NCI-H748 treated with DMSO at 0.1 percent for 48 hours (cell line): ENCODE data around the gene SIN3A.
"Not testable (repeated sequence)": the region's sequence is repeated elsewhere in the genome, so short reads cannot be mapped to it uniquely, and the experiment has no call there.

Source experiments
- DNase-seq: peaks from one replicate; lab custom pipeline; 2025; lab: John Stamatoyannopoulos, UW

SIN3A gene

DNA sequence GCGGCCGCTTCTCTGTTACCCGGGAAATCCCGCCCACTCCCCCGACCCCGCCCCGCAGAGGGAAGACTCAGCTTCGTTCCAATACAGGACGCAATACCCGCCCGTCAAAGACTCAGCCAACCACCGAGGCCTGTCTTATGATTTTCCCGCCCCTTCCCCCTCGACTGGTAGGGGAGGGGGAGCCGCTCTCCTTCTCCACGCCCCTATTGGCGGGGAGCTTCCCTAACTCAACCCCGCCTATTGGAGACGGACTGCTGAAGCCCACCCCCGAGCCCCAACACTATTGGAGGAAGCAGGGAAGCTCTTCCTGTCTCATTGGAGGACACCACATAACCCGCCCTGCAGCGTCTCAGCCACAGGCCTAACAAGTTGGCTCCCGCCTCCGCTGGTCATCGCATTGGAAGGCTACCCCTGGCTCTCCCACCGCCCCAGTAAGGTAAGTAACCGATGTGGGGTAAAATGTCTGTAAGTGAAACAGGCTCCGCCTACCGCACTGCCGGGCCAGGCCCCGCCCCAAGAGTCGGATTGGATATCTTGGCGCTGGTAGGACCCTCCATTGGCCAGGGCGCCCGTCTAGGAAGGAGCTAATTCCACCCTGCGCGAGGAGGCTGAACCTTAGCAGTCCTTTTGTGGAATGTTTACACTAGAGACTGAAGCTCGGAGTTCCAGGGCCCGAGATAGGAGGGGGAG, at the start of gene SIN3A:
Gene SIN3A (minus strand): TSS at position 17 of the 690 bp plus-strand sequence. CDS start 21,315 bp downstream, outside the sequence.
- peak; percentile 99 for DNase-seq

DNA sequence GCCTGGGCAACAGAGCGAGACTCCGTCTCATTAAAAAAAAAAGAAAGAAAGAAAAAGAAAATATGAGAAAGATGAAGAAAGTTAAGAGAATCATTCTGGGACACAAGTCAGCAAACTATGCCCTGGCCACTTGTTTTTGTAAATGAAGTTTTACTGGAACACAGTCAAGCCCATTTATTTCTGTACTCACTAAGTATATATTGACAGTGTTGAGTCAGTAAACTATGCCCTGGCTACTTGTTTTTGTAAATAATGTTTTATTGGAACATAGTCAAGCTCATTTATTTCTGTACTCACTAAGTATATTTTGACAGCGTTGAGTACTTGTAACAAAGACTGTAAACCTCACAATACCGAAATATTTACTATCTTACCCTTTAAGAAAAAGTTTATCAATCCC, 42.2 kb upstream of the SIN3A start:
- no peak for DNase-seq

DNA sequence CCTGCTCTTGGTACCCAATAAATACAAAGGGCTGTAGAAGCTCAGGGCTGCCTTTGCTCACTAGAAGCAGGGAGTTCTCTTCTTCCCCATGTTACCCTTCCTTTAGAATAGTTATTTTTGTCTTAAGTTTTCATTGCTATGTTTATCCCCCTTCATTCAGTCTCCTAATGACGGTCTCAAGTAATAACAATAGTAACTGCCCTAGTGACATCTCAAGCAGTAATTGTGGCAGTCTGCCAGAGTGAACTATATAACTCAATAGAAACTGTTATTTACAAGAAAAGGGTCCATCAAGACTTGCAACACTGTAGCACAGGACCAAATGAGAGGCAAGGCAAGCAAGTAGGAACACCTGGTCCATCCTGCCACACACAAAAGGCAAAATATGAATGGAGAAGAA, 32.5 kb upstream of the SIN3A start:
- DNase-seq, result no peak

DNA sequence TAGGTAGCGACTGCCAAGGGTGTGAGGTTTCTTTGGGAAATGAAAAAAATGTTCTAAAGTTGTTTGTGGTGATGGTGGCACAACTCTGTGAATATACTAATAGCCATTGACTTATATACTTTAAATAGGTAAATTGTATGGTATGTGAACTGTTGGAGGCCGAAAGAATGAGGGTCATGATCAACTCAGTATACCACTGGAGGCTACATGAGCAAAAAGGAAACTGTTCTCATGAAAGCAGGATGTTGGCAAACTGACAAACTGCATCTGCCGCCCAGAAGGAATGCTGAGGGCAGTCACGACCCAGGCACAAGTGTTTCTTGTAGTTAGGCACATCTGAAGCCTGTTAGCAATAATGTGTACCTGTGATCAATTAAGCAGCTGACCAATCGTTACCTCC, 32.1 kb upstream of the SIN3A start:
- DNase-seq, result not testable (repeated sequence)

DNA sequence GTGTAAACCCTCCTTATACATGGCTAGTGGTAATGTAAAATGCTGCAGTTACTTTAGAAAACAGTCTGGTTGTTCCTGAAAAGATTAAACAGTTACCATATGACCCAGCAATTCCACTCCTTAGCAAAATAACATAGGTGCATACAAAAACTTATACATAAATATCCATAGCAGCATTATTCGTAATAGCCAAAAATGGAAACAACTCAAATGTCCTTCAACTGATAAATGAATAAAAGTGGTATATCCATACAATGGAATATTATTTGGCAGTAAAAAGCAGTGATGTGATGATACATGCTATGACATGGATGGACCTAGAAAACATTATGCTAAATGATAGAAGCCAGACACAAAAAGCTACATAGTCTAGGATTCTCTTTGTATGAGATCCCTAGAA, 31.6 kb upstream of the SIN3A start:
- DNase-seq, result no peak

DNA sequence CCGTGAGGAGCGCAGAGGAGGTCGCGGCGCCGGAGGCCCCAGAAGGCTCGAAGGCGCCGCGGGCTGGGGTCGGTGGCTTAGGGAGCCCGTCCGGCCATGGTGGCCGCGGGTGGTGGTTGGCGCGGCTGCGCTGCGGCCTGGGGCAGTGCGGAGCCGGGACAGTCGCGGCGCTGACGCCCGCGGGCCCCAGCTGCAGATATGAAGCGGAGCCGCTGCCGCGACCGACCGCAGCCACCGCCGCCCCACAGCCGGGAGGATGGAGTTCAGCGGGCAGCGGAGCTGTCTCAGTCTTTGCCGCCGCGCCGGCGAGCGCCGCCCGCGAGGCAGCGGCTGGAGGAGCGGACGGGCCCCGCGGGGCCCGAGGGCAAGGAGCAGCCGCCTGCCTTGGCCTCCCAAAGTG, 29.0 kb upstream of the SIN3A start:
- DNase-seq, result not testable (repeated sequence)

DNA sequence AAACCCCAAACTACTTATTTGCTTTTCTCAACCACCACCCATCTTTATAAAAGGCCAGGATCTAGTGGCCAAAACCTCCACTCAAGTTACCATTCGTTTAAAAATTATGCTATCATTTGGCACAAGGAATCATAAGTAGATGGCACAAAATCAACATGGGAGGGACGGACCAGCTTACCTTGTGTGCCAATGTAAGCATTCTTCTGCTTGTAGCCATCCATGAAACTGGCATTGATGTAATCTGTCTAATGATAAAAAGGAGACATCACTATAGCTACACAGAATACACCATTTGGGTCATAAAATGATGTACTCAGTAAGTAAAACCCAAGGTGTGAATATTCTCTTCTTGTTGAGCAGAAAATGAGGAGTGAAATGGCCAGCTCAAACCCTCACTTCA, 28.2 kb upstream of the SIN3A start:
- DNase-seq, result no peak

DNA sequence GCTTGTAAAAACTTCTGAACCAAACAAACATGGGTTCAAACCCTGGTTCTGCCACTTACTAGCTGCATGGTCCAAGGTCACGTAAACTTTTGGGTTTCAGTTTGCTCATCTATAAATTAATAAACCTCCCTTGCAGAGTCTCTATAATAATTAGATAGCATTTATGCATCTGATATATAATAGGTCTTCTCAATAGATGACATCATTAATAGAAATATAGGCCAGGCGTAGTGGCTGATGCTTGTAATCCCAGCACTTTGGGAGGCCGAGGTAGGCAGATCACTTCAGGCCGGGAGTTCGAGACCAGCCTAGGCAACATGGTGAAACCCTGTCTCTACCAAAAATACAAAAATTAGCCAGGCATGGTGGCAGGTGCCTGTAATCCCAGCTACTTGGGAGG, 25.6 kb upstream of the SIN3A start:
- DNase-seq, result not testable (repeated sequence)

DNA sequence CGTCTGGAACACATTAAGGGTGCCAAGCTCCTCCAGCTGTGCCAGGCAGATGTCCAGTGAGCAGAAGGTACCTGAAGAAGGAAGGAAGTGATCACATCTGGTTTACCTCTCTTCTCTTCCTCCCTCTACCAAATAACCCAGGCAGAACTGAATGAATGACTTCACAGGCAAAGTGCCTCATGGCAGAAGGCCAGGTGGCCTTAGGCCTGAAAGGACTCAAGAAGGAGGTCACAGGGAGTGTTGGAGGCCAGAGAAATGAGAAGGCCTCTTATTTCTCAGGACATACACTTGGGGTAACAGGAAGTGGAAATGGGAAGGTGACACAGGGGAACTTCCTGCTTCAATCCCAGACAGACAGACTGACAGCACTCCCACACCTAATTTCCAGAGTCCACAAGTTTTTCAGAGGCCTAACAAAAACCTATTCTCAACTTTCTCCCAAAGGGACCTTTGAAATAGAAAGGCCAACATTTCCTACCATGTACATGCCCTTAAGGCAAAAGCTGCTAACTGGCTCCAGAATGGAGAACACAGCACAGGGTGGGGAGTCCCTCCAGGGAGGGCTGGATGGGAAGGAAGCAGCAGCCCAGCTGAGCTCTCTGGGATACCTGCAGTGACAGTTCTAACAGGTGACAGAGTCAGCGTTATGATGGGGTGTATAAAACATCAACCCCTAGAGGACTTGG, 17.6 kb upstream of the SIN3A start:
- no peak for DNase-seq

DNA sequence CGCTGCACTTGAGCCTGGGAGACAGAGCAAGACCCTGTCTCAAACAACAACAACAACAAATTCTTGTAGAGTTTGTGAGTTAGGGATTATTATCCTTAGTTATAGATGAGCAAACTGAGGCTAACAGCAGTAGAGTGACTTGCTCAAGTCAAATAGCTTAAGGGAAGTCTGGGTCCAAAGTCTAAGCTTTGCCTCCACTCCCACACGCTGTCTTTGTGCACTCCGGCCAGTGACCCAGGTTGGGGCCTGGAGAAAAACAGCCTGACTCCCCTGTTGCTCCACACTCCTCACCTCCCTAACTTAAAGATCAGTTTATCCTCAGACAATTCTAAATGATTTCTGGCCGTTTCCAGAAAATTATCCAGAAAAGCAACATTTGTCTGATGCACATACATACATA, 9.2 kb upstream of the SIN3A start:
- DNase-seq, result no peak

DNA sequence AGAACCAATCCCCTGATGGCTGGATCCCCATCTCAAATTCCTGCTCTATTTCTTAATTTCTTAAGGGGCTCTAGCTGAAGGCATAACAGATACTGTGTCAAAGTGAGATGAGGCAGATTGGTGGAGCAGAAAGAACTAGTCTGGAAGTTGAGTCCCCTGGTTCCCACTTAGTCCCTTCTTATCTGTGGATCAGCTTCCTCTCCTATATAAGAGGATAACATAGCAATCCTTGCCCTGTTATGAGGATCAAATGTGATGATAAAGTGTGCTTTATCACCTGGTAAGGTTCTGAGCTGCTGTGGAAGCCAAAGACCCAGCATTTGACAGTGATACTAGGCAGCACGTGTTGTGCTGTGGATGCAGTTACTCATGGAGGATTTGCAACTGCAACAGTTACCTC, 8.1 kb upstream of the SIN3A start:
- no peak for DNase-seq

DNA sequence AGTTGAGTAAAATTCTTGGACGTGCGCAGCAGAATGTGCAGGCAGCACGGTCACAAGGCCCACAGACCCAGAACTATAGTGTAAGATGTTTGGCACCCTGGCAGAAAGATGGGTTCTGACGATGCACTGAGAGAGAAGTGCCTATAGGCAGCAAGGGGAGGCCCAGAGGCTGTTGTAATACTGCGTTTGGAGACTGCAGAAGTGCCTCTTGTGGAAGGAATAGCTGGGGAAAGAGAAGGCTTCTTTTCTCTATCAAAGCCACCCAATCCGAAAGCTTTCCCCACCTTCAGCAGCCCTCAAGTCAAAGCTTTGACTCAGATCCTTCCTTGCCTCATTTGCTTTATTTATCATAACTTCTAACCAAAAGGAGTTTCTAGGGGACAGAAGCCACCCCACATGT, 5.2 kb upstream of the SIN3A start:
- DNase-seq, result no peak

DNA sequence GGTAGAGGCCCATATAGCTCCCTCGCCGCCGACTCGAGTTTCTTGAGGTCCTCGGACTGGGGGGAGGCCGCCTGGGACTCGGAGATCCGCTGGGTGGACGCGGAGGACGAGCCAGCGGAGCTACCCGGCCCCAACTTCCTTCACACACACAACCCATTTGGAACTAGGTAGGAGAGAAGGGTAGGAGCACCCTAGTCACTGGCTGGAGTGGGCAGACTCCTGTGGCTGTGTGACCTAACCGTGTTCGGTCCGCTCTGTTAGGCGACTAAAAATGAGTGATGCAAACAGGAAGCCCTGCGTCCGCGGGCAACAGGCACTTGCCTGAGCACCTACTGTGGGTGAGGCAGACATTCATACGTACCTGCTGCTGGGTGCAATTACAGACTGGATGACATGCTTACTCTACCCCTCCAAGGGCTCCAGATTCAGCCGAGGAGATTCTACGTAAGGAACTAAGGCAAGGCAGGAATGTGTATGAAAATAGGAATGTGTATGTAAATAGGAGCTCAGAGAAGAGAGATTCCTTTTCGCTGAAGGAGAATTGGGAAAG, 4.6 kb upstream of the SIN3A start:
- peak; percentile 11 for DNase-seq

DNA sequence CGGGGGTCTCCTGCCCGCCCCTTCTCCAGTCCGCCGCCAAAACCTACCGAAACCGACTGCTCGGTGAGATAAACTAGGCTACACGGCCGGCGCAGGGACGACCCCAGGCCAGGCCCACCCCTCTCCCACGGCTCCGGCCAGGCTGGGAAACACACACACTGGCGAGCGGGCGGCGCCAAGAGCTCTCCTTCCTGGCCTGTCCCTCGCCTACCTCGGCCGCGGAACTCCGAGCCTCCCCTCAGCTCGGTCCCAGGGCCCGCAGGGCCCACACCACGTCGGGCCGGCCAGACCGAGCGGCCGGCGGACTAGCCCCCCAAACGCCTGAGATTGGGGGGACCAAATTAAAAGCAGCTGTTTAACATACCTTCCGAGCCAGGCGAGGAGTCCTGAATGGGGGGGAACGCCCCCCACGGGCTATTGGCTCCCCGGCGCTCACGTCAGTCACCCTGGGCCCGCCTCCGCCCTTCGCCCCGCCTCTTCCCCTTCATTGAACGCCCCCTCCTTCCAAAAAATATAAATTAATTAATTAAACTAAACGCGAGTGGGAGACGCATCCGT, 4.0 kb upstream of the SIN3A start:
- DNase-seq, result peak; percentile 31

DNA sequence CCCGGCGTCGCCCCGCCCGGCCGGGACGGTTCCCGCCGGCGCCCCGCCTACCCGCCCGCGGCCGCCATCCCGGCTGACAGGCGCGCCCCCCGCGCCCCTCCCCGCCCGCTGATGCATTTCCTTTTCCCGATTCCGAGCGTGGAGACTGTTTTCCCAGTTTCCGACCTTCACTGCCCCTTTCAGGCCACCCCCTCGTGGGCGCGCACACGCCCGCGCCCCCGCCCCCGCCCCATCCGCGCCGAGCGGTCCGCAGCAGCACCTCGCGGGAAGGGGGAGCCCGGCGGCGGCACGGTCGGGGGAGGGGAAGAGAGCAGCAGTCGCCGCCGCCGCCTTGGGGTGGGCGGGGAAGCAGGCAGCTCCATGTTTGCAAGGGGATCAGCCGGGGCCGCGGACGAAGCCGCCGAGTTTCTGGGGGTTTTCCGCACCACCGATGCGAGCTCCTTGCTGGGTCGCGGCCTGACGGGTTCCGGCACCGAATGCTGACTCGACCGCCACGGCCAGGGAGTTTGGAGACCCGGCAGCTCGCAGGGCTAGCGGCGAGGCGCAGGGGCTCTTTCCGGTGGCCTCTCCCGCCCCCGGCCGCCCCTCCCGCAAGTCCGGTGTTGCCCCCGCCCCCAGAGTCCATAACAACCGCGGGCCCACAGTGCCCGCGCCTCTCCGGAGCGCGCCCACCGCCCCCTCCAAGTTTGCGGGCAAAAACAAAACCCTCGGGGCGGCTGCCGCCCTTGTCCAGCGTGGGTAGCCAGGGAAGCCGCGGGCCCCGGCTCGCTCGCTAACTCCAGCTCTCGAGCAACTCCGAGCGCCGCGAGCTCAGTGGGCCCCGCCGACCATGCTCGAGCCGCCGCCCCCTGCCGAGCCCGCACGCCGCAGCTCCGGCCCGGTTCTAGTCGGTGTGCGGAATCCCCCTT, 3.2 kb upstream of the SIN3A start:
- peak; percentile 67 for DNase-seq

DNA sequence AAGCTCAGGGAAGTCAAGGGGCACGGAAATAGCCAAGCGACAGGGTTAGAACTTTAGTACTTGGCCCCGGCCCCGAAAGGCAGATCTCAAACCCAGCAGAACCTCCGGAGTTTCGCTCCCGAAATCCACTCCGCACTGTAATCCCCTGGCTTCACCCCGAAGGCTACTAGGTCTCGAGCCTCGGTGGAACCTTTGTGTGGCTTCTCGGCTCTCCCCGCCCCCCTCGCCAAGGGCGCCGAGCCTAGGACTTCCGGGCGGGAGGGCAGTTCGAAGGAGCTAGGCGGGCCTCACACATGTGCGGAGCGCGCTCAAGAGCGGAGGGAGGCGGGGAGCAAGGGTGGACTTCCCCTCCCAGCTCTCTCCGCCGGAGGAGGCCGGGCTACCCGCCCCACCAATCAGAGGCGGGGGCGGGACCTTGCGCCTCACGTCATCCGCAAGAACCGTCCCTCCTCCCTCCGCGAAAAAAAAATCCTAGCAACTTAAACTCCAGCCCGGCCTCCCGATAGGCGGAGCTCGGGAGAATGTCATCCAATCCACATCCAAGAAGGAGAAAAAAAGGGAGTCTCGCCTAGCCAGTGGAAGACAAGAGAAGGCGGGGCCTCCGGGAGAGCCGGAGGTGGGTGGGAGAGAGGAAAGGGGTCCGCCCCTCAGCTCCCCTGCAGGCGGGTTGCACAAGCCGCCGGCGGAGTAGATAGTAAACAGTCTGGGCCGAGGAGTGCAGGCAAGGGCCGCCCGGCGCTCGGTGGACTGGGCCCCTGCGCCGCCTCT, 2.4 kb upstream of the SIN3A start:
- peak; percentile 96 for DNase-seq

DNA sequence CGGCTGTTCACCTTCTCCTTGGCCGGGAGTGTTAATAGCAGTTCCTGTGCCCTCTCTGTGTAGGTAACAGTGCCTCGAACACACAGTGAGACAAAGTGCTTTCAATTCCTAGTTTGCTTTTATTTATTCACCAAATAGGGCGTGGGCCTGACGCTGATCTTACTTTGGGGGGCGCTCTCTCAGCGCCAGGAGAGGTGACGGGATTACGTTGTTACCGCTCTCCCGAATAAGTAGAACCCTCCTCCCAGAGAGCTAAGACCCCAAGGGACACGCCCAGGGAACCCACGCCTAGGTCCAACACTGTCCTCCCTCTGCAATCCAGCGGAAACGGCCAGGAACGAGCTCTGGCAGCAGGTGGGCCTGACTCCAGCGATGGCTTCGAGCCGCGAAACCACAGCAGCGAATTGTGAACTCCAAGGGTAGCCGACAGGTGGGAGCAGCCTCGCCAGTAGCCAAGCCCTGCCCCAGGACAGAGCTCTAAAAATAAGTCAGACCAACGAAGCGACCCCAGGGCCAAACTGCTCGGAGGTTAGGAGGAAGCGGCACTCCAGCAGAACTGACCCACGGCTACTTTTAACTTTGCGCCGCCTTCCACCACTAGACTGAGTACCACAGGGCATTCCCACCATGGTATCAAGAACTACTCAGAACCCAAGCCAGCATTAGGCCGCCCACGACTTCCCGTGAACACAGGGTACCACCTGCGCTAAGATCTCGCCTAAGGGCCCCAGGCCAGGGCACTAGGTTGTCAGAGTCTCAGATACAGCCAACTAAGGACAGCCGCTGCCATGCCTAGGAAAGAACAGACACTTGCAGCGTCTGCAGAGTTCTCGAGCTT, 1.6 kb upstream of the SIN3A start:
- DNase-seq, result peak; percentile 45

DNA sequence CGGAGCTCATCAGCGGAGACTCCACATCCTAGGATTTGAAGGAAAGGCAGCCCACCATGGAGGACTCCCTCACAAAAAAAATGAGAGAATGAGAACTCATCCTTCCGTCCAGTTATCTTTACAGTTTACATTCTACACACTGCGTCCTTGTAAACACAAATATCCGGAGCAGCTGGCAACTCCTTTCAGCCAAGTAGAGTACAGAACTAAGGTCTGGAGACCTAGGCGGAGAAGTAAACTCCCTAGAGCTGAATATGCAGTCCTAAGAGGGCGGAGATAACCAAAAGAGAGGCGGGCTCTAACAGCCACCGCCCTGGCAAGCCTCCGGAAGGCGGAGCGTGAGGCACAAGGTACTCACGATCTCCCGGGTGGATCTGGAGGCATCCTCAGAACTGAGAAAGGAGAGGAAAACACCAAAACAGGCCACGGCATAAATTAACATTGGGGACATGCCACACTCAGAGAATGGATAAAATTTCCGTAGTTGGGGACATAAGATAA, 924 bp upstream of the SIN3A start:
- peak; percentile 61 for DNase-seq

DNA sequence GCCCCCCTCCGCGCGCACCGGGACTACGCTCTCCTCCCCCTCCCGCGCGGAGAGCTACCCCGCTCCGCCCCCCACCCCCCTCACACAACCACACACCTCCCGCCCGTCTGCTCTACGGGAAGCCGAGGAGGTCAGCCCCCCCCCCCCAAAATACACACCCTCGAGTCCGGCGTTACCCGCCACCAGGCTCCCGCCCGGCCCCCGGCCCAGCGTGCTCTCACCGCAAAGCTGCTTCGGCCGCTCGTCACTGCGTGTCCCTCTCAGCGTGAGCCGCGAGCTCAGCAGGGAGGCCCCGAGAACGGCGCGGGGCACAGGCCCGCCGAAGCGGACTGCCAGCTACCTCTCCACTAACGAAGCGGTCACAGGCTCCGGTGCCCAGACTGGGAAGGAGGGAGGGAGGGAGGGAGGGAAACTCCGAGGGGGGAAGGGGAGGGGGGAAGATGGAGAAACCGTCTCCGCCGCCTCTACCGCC, 252 bp downstream of the SIN3A start:
- no peak for DNase-seq
